H1 (cell line): ENCODE results near the gene CSPG5. TPM values are rescaled to one million over a fixed set of nuclear protein-coding genes. Genes with fewer than 3 reads are reported as not detected.

Experiments
- CTCF ChIA-PET: fragments of 300-600 bp; sonication (Branson Sonifier 250); formaldehyde crosslinking; loops from one replicate; lab custom pipeline; 2021; ENCODE audit not compliant: partially characterized antibody; lab: Charles Lee
- POLR2A ChIA-PET: fragments of 300-600 bp; sonication (Branson Sonifier 250); formaldehyde crosslinking; loops from one replicate; lab custom pipeline; 2021; ENCODE audit warnings: inconsistent platforms; ENCODE audit not compliant: partially characterized antibody; lab: Charles Lee
- DNase-seq, 2 experiments: peaks; one replicate each; pipeline versions ENCODE4 v3.0.0 to v3.0.0-alpha.2; 2010 to 2022; ENCODE audit warnings: low spot score in 2 of 2, low read depth in 1 of 2, mixed read lengths in 1 of 2
- FAIRE-seq: peaks from 2 replicates; lab custom pipeline; 2011; peaks lifted over from hg19 to GRCh38; lab: Jason Lieb, UNC
- H2AFZ ChIP-seq: 2 replicates; pipeline ENCODE4 v1.8.1; 2012; ENCODE audit warnings: low read length, inconsistent platforms
- H2AK5ac ChIP-seq: 2 replicates; pipeline ENCODE4 v1.6.1; 2013; ENCODE audit warnings: low read depth, low read length
- H2BK120ac ChIP-seq: replicated peaks from 2 replicates; pipeline ENCODE3; 2013; ENCODE audit warnings: low read depth, low read length, inconsistent platforms
- H2BK12ac ChIP-seq: 2 replicates; pipeline ENCODE4 v1.6.1; 2013; ENCODE audit warnings: low read depth, low read length
- H2BK15ac ChIP-seq: 2 replicates; pipeline ENCODE4 v1.6.1; 2013; ENCODE audit warnings: low read length
- H2BK20ac ChIP-seq: 2 replicates; pipeline ENCODE4 v1.6.1; 2013; ENCODE audit warnings: low read length
- H2BK5ac ChIP-seq: 2 replicates; pipeline ENCODE4 v1.6.1; 2013; ENCODE audit warnings: low read depth, low read length
- H3K14ac ChIP-seq: 2 replicates; pipeline ENCODE4 v1.6.1; 2013; ENCODE audit warnings: inconsistent platforms; ENCODE audit not compliant: insufficient read length
- H3K18ac ChIP-seq: 2 replicates; pipeline ENCODE4 v1.6.1; 2013; ENCODE audit warnings: low read length; ENCODE audit errors: extremely low read depth
- H3K23ac ChIP-seq: 2 replicates; pipeline ENCODE4 v1.6.1; 2013; ENCODE audit warnings: inconsistent platforms; ENCODE audit not compliant: insufficient read length
- H3K23me2 ChIP-seq: 2 replicates; pipeline ENCODE4 v1.6.1; 2013; ENCODE audit warnings: low read depth, low read length
- H3K27ac ChIP-seq: 2 replicates; pipeline ENCODE4 v1.6.1; 2011; ENCODE audit warnings: low read depth, low read length, inconsistent platforms
- H3K27me3 ChIP-seq, 4 experiments: replicated peaks in 1 of 4; 1 replicate in 1 of 4; 2 replicates in 3 of 4; pipeline versions ENCODE4 v1.6.1 to v1.8.1; 2011 to 2013; ENCODE audit warnings: low read length in 3 of 4, mild to moderate bottlenecking in 3 of 4, inconsistent platforms in 2 of 4, mixed read lengths in 2 of 4, moderate library complexity in 1 of 4; ENCODE audit not compliant: control insufficient read depth in 3 of 4, insufficient read depth in 3 of 4; ENCODE audit errors: extremely low read depth in 1 of 4
- H3K36me3 ChIP-seq, 4 experiments: 2 replicates each; pipeline versions ENCODE4 v1.6.1 to v1.8.1; 2011 to 2013; ENCODE audit warnings: mild to moderate bottlenecking in 4 of 4, low read length in 3 of 4, moderate library complexity in 2 of 4, control low read depth in 1 of 4, inconsistent platforms in 1 of 4; ENCODE audit not compliant: insufficient read depth in 4 of 4, control insufficient read depth in 2 of 4
- H3K4ac ChIP-seq: replicated peaks from 2 replicates; pipeline ENCODE3; 2013; ENCODE audit warnings: low read length, low read depth, mixed read lengths, inconsistent platforms; ENCODE audit not compliant: insufficient read length
- H3K4me1 ChIP-seq, 4 experiments: replicated peaks in 1 of 4; 1 replicate in 1 of 4; 2 replicates in 3 of 4; pipeline versions ENCODE4 v1.6.1 to v1.8.1; 2011 to 2013; ENCODE audit warnings: low read length in 3 of 4, inconsistent platforms in 2 of 4, mixed read lengths in 1 of 4; ENCODE audit not compliant: insufficient read depth in 4 of 4, control insufficient read depth in 3 of 4
- H3K4me2 ChIP-seq, 2 experiments: 2 replicates each; pipeline versions ENCODE4 v1.6.1 to v1.8.1; 2011 to 2013; ENCODE audit warnings: low read depth in 2 of 2, low read length in 2 of 2, control low read depth in 1 of 2, inconsistent platforms in 1 of 2, mild to moderate bottlenecking in 1 of 2; ENCODE audit not compliant: insufficient read depth in 1 of 2
- H3K4me3 ChIP-seq, 4 experiments: fragments of 200-600, 300-600 bp in 1 of 4; sonication (generic), shearing (Covaris generic), sonication (Bioruptor Twin) in 1 of 4; 2 replicates each; pipeline versions ENCODE4 v1.5.1 to v1.8.1; 2011 to 2016; ENCODE audit warnings: low read length in 4 of 4, low read depth in 3 of 4, control low read depth in 2 of 4, inconsistent platforms in 2 of 4, mild to moderate bottlenecking in 2 of 4, mixed read lengths in 1 of 4, moderate library complexity in 1 of 4; ENCODE audit not compliant: insufficient read depth in 2 of 4; ENCODE audit errors: extremely low read depth in 1 of 4
- H3K56ac ChIP-seq: replicated peaks from 2 replicates; pipeline ENCODE3; 2013; ENCODE audit warnings: low read depth, mild to moderate bottlenecking, mixed read lengths, low read length, inconsistent platforms; ENCODE audit not compliant: insufficient read length
- H3K79me1 ChIP-seq: 2 replicates; pipeline ENCODE4 v1.6.1; 2013; ENCODE audit warnings: low read depth, low read length, control low read depth
- H3K79me2 ChIP-seq, 2 experiments: 2 replicates each; pipeline versions ENCODE4 v1.6.1 to v1.8.1; 2012 to 2013; ENCODE audit warnings: low read length in 2 of 2, mild to moderate bottlenecking in 2 of 2, inconsistent platforms in 1 of 2; ENCODE audit not compliant: insufficient read depth in 2 of 2, control insufficient read depth in 1 of 2
- H3K9ac ChIP-seq, 4 experiments: replicated peaks in 1 of 4; 1 replicate in 1 of 4; 2 replicates in 3 of 4; pipeline versions ENCODE4 v1.6.1 to v1.8.1; 2011 to 2013; ENCODE audit warnings: low read depth in 3 of 4, low read length in 3 of 4, control low read depth in 2 of 4, mild to moderate bottlenecking in 2 of 4, moderate library complexity in 2 of 4, inconsistent platforms in 1 of 4; ENCODE audit errors: extremely low read depth in 1 of 4
- H3K9me3 ChIP-seq, 2 experiments: 2 replicates each; pipeline versions ENCODE4 v1.6.1 to v1.8.1; 2012 to 2013; ENCODE audit warnings: mild to moderate bottlenecking in 2 of 2, moderate library complexity in 2 of 2, control low read depth in 1 of 2, inconsistent platforms in 1 of 2, low read depth in 1 of 2, low read length in 1 of 2, mixed read lengths in 1 of 2; ENCODE audit not compliant: insufficient read depth in 2 of 2
- H4K20me1 ChIP-seq, 2 experiments: replicated peaks in 1 of 2; 2 replicates each; pipeline versions ENCODE3 to v1.8.1; 2011 to 2013; ENCODE audit warnings: inconsistent platforms in 2 of 2, low read length in 2 of 2, mild to moderate bottlenecking in 1 of 2; ENCODE audit not compliant: insufficient read depth in 2 of 2, control insufficient read depth in 1 of 2
- H4K5ac ChIP-seq: 2 replicates; pipeline ENCODE4 v1.6.1; 2013; ENCODE audit warnings: low read length, low read depth, mixed read lengths, inconsistent platforms; ENCODE audit not compliant: insufficient read length
- H4K8ac ChIP-seq: 2 replicates; pipeline ENCODE4 v1.8.0; 2013; ENCODE audit warnings: mild to moderate bottlenecking, moderate library complexity, low read length, inconsistent platforms; ENCODE audit not compliant: insufficient read depth; ENCODE audit errors: extremely low read depth
- H4K91ac ChIP-seq: replicated peaks from 2 replicates; pipeline ENCODE3; 2013; ENCODE audit warnings: low read length, mixed read lengths, inconsistent platforms; ENCODE audit not compliant: insufficient read length
- ASH2L ChIP-seq: fragments of 200-600, 300-600 bp; sonication (generic); IDR thresholded peaks from one replicate; pipeline ENCODE4 v1.7.1; 2017; ENCODE audit warnings: low read length
- BRCA1 ChIP-seq: IDR thresholded peaks from 2 replicates; pipeline ENCODE4 v1.6.1; 2012; ENCODE audit warnings: low read depth, low read length, improper control_type of control experiment
- CBX8 ChIP-seq: fragments of 300-800, 300-1000 bp; sonication (generic); IDR thresholded peaks from 2 replicates; pipeline ENCODE4 v1.7.1; 2016; ENCODE audit warnings: low read depth, low read length, borderline replicate concordance
- JUND ChIP-seq: IDR thresholded peaks from 2 replicates; pipeline ENCODE4 v1.6.1; 2011; ENCODE audit warnings: mild to moderate bottlenecking, improper control_type of control experiment, low read length
- MAFK ChIP-seq: IDR thresholded peaks from 2 replicates; pipeline ENCODE4 v1.6.1; 2012; ENCODE audit warnings: low read depth, mild to moderate bottlenecking, improper control_type of control experiment, low read length
- MAX ChIP-seq: IDR thresholded peaks from 2 replicates; pipeline ENCODE4 v1.6.1; 2012; ENCODE audit warnings: inconsistent platforms
- NANOG ChIP-seq: IDR thresholded peaks from 2 replicates; pipeline ENCODE4 v1.6.1; 2011; ENCODE audit warnings: low read length, low read depth, mild to moderate bottlenecking, inconsistent platforms; ENCODE audit not compliant: insufficient read depth, poor library complexity, severe bottlenecking
- SRF ChIP-seq: IDR thresholded peaks from 2 replicates; pipeline ENCODE4 v1.6.1; 2011; ENCODE audit warnings: mild to moderate bottlenecking, low read depth, low read length, moderate library complexity
- TAF1 ChIP-seq: IDR thresholded peaks from 2 replicates; pipeline ENCODE4 v1.6.1; 2011; ENCODE audit warnings: mild to moderate bottlenecking, low read depth, low read length
- TCF12 ChIP-seq: IDR thresholded peaks from 2 replicates; pipeline ENCODE4 v1.6.1; 2011; ENCODE audit warnings: low read depth, mild to moderate bottlenecking, low read length
- WGBS, 2 experiments: shearing (Covaris generic) in 1 of 2; methylation state at CpG; one replicate each; pipeline versions ENCODE4 v1.1.6 to v1.1.7; 2013 to 2015; ENCODE audit warnings: low lambda C conversion rate in 2 of 2, mixed read lengths in 2 of 2, inconsistent platforms in 1 of 2, low coverage in 1 of 2, missing lambda C conversion rate in 1 of 2; ENCODE audit not compliant: insufficient replicate concordance in 2 of 2, insufficient coverage in 1 of 2, insufficient read length in 1 of 2; ENCODE audit errors: extremely low coverage in 1 of 2, missing lambda C conversion rate in 1 of 2; 5-methylcytosine and 5-hydroxymethylcytosine counted together
- polyA plus RNA-seq, 7 experiments: library from polyadenylated mRNA; depleted of rRNA in 3 of 7; stranded (reverse) in 5 of 7; unstranded in 2 of 7; fragments of >200 nt in 5 of 7; fragments of 200-250 nt in 2 of 7; gene quantifications; 1 replicate in 5 of 7; 2 replicates in 1 of 7; 4 replicates in 1 of 7; pipeline versions ENCODE4 v1.2.1 to v1.2.3, GENCODE V29; 2011 to 2013; ENCODE audit warnings: missing spikeins in 2 of 7, mixed read lengths in 2 of 7
- total RNA-seq: library from RNA; stranded (reverse); fragmentation: NEBNext Ultra II Directional; extraction: Animal tissue kit (Norgen Biotek cat#: 25700); gene quantifications from 2 replicates; pipeline ENCODE4 v1.2.1, GENCODE V29; 2021

Gene CSPG5
- total and polyA plus RNA-seq, 2 of the 8 experiments (the other 6 are each of a cell fraction or from before 2014, with no cell fraction given): 2.1 to 7.4 TPM

DNA sequence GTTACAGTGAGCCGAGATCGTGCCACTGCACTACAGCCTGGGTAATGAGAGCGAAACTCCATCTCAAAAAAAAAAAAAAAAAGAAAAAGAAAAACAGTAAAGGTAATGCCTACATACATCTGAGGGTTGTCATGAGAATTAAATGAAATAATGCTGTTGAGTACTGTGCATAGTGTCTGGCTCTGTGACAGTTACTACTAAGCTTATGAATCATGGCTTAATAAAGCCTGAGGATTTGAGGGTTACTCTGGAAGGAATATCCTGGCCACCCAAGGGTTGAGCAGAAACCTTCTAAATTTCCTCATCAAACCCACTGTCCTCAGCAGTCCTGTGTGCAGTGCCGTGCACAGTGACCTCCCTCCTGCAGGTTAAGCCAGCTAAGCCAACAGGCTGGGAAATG lies 38.4 kb downstream of the CSPG5 start:
- Histone ChIP-seq H3K9ac (no peak overlapping the region), H2AFZ (no peak overlapping the region), H3K18ac (no peak overlapping the region), H3K9me3 (no peaks in the 10 kb centered on the region), H3K23me2 (no peaks in the 10 kb centered on the region), H3K14ac (no peak overlapping the region), H3K4me3 (no peak overlapping the region), H3K23ac (no peak overlapping the region), H2BK15ac (no peak overlapping the region), H4K8ac (no peak overlapping the region), H2BK20ac (no peak overlapping the region), H2AK5ac (no peak overlapping the region), H2BK5ac (no peak overlapping the region), H3K4me1 (no peaks in the 10 kb centered on the region; a peak in 1 of 7 replicates), H4K91ac (no peak overlapping the region), H2BK12ac (no peak overlapping the region), H3K79me1 (no peaks in the 10 kb centered on the region), H4K20me1 (no peaks in the 10 kb centered on the region), H3K27me3 (no peaks in the 10 kb centered on the region; a peak in 1 of 7 replicates), H3K4me2 (no peak overlapping the region; a peak in 1 of 4 replicates), H4K5ac (no peak overlapping the region), H3K4ac (no peak overlapping the region), H3K27ac (no peak overlapping the region), H3K56ac (no peak overlapping the region), H2BK120ac (no peak overlapping the region), H3K79me2 (no peaks in the 10 kb centered on the region), H3K36me3 (no peaks in the 10 kb centered on the region)
- FAIRE-seq (no peak), DNase-seq (no peak)
- ChIA-PET CTCF (interaction anchor here (0.5 to 2.4 kb wide), 8 partner anchors 11 to 119 kb away, joined by 3 to 5 read pairs (median 3); no protein-coding TSS in a partner anchor), POLR2A (no interaction called here)
- 90% methylated on average over 3 of the region's 4 CpGs; no CpG with 5 or more reads in 1 of the 2 experiments for WGBS, 2 experiments
- TF ChIP-seq JUND: no peak
- TF ChIP-seq TAF1: no peak
- TF ChIP-seq TCF12: no peak
- no peak for TF ChIP-seq SRF
- no peak for TF ChIP-seq MAFK
- no peak for TF ChIP-seq CBX8
- TF ChIP-seq NANOG: no peak
- no peak for TF ChIP-seq ASH2L
- TF ChIP-seq MAX: no peak
- TF ChIP-seq BRCA1: no peak
